Stomach (tissue), 9 donors: ENCODE results near the gene RAB27A. TPM values are rescaled to one million over a fixed set of nuclear protein-coding genes. Genes with fewer than 3 reads are reported as not detected.

Experiments used
- DNase-seq, 2 donors: peaks; one replicate each; pipeline versions ENCODE4 v3.0.0 to v3.0.0-alpha.2; 2013 to 2019
- H3K27ac ChIP-seq, 5 donors: fragments of 200-600 bp in 4 of 5; sonication (generic) in 4 of 5; one replicate each; pipeline ENCODE4 v1.5.1; 2013 to 2019; ENCODE audit warnings: mild to moderate bottlenecking in 1 of 5, moderate library complexity in 1 of 5
- H3K27me3 ChIP-seq, 3 donors: fragments of 200-600 bp; sonication (generic); one replicate each; pipeline ENCODE4 v1.5.1; 2017 to 2019; ENCODE audit warnings: mixed run types in 1 of 3
- H3K36me3 ChIP-seq, 4 donors: fragments of 200-600 bp; sonication (generic); 1 replicate in 3 of 4; 2 replicates in 1 of 4; pipeline ENCODE4 v1.5.1; 2016 to 2019
- H3K4me1 ChIP-seq, 4 donors: fragments of 200-600 bp; sonication (generic); one replicate each; pipeline ENCODE4 v1.5.1; 2016 to 2019
- H3K4me3 ChIP-seq, 4 donors: fragments of 200-600 bp; sonication (generic) in 3 of 4; one replicate each; pipeline ENCODE4 v1.5.1; 2016 to 2019; ENCODE audit warnings: mild to moderate bottlenecking in 1 of 4
- H3K9me3 ChIP-seq, 4 donors: fragments of 200-600 bp; sonication (generic); one replicate each; pipeline ENCODE4 v1.5.1; 2016 to 2019
- EP300 ChIP-seq: sonication (generic); formaldehyde crosslinking; IDR thresholded peaks from one replicate; pipeline ENCODE4 v1.6.1; 2017; ENCODE audit warnings: antibody characterized with exemption
- POLR2A ChIP-seq, 4 donors: fragments of 450-650 bp; IDR thresholded peaks; one replicate each; pipeline ENCODE4 v1.6.1; 2016; ENCODE audit warnings: antibody characterized with exemption in 4 of 4, control low read depth in 2 of 4, mild to moderate bottlenecking in 1 of 4, moderate library complexity in 1 of 4
- POLR2AphosphoS5 ChIP-seq, 3 donors: sonication (generic); formaldehyde crosslinking; IDR thresholded peaks; one replicate each; pipeline ENCODE4 v1.6.1; 2016; ENCODE audit warnings: antibody characterized with exemption in 3 of 3
- WGBS, 5 donors: extraction: QIAGEN DNeasy Blood & Tissue Kit in 3 of 5; methylation state at CpG; one replicate each; pipeline versions ENCODE4 v1.1.5 to v1.1.7; 2013 to 2018; 5-methylcytosine and 5-hydroxymethylcytosine counted together
- intact Hi-C: fragments of 100-400 bp; cut with DNase I; formaldehyde crosslinking; loops from one replicate; pipeline ENCODE4 v1.15.1; 2023; ENCODE audit warnings: low total_unique reads
- polyA plus RNA-seq, 3 donors: library from polyadenylated mRNA; stranded (reverse); fragments of 200-250 nt; gene quantifications; one replicate each; pipeline ENCODE4 v1.2.3, GENCODE V29; 2013
- total RNA-seq, 5 donors: library from RNA; depleted of rRNA; stranded (reverse); fragments of >200 nt; gene quantifications; one replicate each; pipeline versions ENCODE4 v1.1.0 to v1.2.3, GENCODE V29; 2014 to 2016
- TF ChIP-seq, protein P1 (sequence below), 7 experiments: fragments of 450-650 bp in 4 of 7; fragments of 200-600 bp in 3 of 7; sonication (generic) in 3 of 7; IDR thresholded peaks; one replicate each; pipeline ENCODE4 v1.5.1; 2016 to 2019; ENCODE audit warnings: antibody characterized with exemption in 7 of 7, control low read depth in 2 of 7, mild to moderate bottlenecking in 1 of 7
- donor health status: healthy with polysubstance abuse.
- donor health status: Bipolar disorder and iron deficiency.
- donor health status: healthy.

Gene RAB27A
- total and polyA plus RNA-seq, 8 donors: 4.3 to 146 (median 58.1) TPM

DNA sequence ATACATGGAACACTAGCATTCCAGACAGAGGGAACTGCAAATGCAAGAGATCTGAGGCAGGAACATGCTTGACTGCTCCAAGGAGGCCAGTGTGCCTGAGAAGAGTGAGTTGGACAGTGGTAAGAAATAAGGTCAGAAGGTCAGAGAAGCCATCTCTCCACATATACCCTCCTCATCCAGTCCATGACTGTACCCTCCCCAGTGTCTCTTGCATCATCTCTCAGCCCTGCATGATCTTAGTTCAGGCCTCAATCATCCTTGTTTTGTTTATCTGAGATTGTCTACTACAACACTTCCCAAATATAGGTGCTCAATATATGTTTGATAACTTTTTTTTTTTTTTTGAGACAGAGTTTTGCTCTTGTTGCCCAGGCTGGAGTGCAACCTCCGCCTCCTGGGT lies 87.4 kb downstream of the RAB27A start:
- Histone ChIP-seq H3K27me3 (no peaks in the 10 kb centered on the region), H3K36me3 (peaks cover 0 to 21% (median 17%) of the 10 kb centered on the region in 4 donors), H3K9me3 (no peaks in the 10 kb centered on the region), H3K27ac (no peak overlapping the region), H3K4me3 (no peak overlapping the region), H3K4me1 (peaks cover 0 to 18% (median 7%) of the 10 kb centered on the region in 4 donors)
- no peak for TF ChIP-seq EP300
- TF ChIP-seq, protein P1, sequence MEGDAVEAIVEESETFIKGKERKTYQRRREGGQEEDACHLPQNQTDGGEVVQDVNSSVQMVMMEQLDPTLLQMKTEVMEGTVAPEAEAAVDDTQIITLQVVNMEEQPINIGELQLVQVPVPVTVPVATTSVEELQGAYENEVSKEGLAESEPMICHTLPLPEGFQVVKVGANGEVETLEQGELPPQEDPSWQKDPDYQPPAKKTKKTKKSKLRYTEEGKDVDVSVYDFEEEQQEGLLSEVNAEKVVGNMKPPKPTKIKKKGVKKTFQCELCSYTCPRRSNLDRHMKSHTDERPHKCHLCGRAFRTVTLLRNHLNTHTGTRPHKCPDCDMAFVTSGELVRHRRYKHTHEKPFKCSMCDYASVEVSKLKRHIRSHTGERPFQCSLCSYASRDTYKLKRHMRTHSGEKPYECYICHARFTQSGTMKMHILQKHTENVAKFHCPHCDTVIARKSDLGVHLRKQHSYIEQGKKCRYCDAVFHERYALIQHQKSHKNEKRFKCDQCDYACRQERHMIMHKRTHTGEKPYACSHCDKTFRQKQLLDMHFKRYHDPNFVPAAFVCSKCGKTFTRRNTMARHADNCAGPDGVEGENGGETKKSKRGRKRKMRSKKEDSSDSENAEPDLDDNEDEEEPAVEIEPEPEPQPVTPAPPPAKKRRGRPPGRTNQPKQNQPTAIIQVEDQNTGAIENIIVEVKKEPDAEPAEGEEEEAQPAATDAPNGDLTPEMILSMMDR (IDR thresholded peaks at IDR 0.05): no peak
- no peak for TF ChIP-seq POLR2AphosphoS5 (IDR thresholded peaks at IDR 0.05)
- TF ChIP-seq POLR2A (IDR thresholded peaks at IDR 0.05): no peak
- no peak for DNase-seq
- intact Hi-C loops: no loop called here
- 96 to 100% (median 100%) methylated on average over 1 of the region's 1 CpG for WGBS, 5 donors

DNA sequence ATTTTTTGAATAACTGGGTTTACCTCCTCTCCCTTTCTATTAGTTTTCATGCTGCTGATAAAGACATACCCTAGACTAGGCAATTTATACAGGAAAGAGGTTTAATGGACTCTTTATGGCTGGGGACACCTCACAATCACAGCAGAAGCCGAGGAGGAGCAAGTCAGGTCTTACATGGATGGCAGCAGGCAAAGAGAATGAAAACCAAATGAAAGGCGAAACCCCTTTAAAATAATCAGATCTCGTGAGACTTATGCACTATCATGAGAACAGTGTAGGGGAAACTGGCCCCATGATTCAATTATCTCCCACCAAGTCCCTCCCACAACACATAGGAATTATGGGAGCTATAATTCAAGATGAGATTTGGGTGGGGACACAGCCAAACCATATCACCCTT lies 90.9 kb downstream of the RAB27A start:
- Histone ChIP-seq H3K4me1 (peaks cover 21 to 42% (median 30%) of the 10 kb centered on the region in 4 donors), H3K4me3 (no peak overlapping the region), H3K9me3 (no peaks in the 10 kb centered on the region), H3K27ac (no peak overlapping the region), H3K27me3 (no peaks in the 10 kb centered on the region), H3K36me3 (no peaks in the 10 kb centered on the region)
- TF ChIP-seq POLR2AphosphoS5 (IDR thresholded peaks at IDR 0.05): no peak
- TF ChIP-seq, protein P1 (IDR thresholded peaks at IDR 0.05): no peak
- TF ChIP-seq EP300: no peak
- no peak for TF ChIP-seq POLR2A (IDR thresholded peaks at IDR 0.05)
- no peak for DNase-seq
- WGBS, 5 donors: 76 to 99% (median 96%) methylated on average over 3 of the region's 3 CpGs
- intact Hi-C loops: no loop called here

DNA sequence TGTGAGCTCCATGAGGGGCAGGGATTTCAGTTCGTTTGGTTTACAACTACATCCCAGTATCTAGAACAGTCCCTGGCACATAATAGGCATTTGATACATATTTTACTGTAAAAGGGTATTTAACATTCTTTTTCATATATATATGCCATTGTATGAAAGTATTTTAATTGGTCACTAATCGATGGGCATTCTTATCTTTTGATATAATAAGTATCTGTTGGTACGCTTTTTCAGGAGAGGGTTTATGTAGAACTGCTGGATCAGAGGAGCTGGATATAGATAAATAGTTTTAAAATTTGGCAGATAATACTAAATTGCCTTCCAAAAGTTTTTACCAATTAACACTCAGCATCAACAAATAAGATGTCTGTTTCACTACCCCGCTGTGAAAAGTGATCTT lies 91.9 kb downstream of the RAB27A start:
- H3K4me3 ChIP-seq: peak overlapping the region; percentile 78 to 91 (median 82)
- TF ChIP-seq, protein P1 (IDR thresholded peaks at IDR 0.05): no peak
- TF ChIP-seq POLR2AphosphoS5 (IDR thresholded peaks at IDR 0.05) (no peak), POLR2A (IDR thresholded peaks at IDR 0.05) (no peak), EP300 (no peak)
- peak overlapping the region; percentile 92 to 98 (median 95) for H3K27ac ChIP-seq
- DNase-seq: no peak
- intact Hi-C loops: no loop called here
- no peaks in the 10 kb centered on the region for H3K27me3 ChIP-seq
- no peaks in the 10 kb centered on the region for H3K36me3 ChIP-seq
- 26 to 48% (median 39%) methylated on average over 4 of the region's 4 CpGs for WGBS, 5 donors
- H3K4me1 ChIP-seq: peaks cover 22 to 49% (median 36%) of the 10 kb centered on the region in 4 donors
- H3K9me3 ChIP-seq: no peaks in the 10 kb centered on the region

DNA sequence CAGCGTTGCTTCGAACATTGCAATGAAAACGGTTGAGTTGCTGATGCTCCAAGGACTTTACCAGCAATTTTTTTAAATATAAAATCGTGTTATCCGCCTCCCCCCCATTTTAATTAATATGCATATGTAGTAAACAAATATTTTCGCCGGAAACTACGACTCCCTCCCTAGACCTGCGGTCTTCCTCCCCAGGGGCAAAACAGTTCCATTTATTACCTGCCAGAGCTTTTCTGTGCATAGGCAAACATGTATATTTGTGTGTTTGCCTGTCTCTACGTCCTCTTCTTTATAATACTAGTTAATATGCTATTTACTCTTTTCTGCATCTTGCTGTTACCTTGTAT lies 92.3 kb downstream of the RAB27A start:
- no peaks in the 10 kb centered on the region for H3K27me3 ChIP-seq
- 0 to 2% (median 0%) methylated on average over 10 of the region's 10 CpGs for WGBS, 5 donors

More for the DNA sequence above, 92.3 kb downstream of the RAB27A start:
- Histone ChIP-seq H3K27ac (peak overlapping the region; percentile 92 to 98 (median 95)), H3K4me3 (peak overlapping the region; percentile 78 to 91 (median 82)), H3K36me3 (peaks cover under 1 to 3% (median 2%) of the 10 kb centered on the region in 4 donors), H3K9me3 (no peaks in the 10 kb centered on the region), H3K4me1 (peaks cover 22 to 46% (median 38%) of the 10 kb centered on the region in 4 donors)
- TF ChIP-seq POLR2A (IDR thresholded peaks at IDR 0.05): no peak
- TF ChIP-seq, protein P1 (IDR thresholded peaks at IDR 0.05): no peak
- DNase-seq: no peak
- intact Hi-C loops: no loop called here
